LNCAP (cell line): ENCODE data around the gene FAM217B.

Source experiments
- CTCF ChIP-seq: fragments of 450-650 bp; IDR thresholded peaks from 2 replicates; pipeline ENCODE4 v1.5.1; 2017; ENCODE audit warnings: mild to moderate bottlenecking

FAM217B gene

GRCh38 chr20:59993736-59994430 is 53.7 kb downstream of the FAM217B start:
- TF ChIP-seq CTCF, result no peak

- no peak for TF ChIP-seq CTCF
These were observed 54.5 kb downstream of the FAM217B start for GRCh38 chr20:59994697-59995122.

GRCh38 chr20:59996108-59996507 is 55.9 kb downstream of the FAM217B start:
- no peak for TF ChIP-seq CTCF

GRCh38 chr20:59997896-59998295 is 57.7 kb downstream of the FAM217B start:
- no peak for TF ChIP-seq CTCF
